Pancreas (tissue), 10 donors: ENCODE results near the gene SUGT1. TPM values are rescaled to one million over a fixed set of nuclear protein-coding genes. Genes with fewer than 3 reads are reported as not detected.
"Not testable (repeated sequence)": the region's sequence is repeated elsewhere in the genome, so short reads cannot be mapped to it uniquely, and the experiment has no call there.

Experiments
- ATAC-seq, 4 donors: fragments of 200-7000 bp; cut with Tn5 transposase; one replicate each; pipeline versions ENCODE4 v1.8.0 to v1.9.1; 2020; ENCODE audit warnings: mild to moderate bottlenecking in 4 of 4, moderate library complexity in 4 of 4
- DNase-seq, 6 donors: peaks; one replicate each; pipeline ENCODE4 v3.0.0-alpha.2; 2020
- FAIRE-seq: peaks from 2 replicates; lab custom pipeline; 2012; peaks lifted over from hg19 to GRCh38; lab: Jason Lieb, UNC
- H3K27ac ChIP-seq, 4 donors: fragments of 200-600 bp; sonication (generic); 1 replicate in 3 of 4; 2 replicates in 1 of 4; pipeline versions ENCODE4 v1.5.0 to v1.8.0; 2020
- H3K27me3 ChIP-seq, 4 donors: fragments of 200-600 bp; one replicate each; pipeline ENCODE4 v1.8.0; 2021
- H3K36me3 ChIP-seq, 3 donors: fragments of 200-600 bp; sonication (generic) in 1 of 3; one replicate each; pipeline versions ENCODE4 v1.5.0 to v1.8.0; 2020 to 2021
- H3K4me1 ChIP-seq, 3 donors: fragments of 200-600 bp; one replicate each; pipeline ENCODE4 v1.8.0; 2021
- H3K4me3 ChIP-seq, 4 donors: fragments of 200-600 bp; sonication (generic) in 2 of 4; one replicate each; pipeline versions ENCODE4 v1.5.0 to v1.8.0; 2020 to 2021
- H3K9me3 ChIP-seq, 4 donors: fragments of 200-600 bp; one replicate each; pipeline ENCODE4 v1.8.0; 2021
- WGBS, 2 donors: extraction: QIAGEN DNeasy Blood & Tissue Kit; methylation state at CpG; one replicate each; pipeline ENCODE4 v1.1.7; 2013; 5-methylcytosine and 5-hydroxymethylcytosine counted together
- intact Hi-C, 3 donors: fragments of 100-400 bp; cut with DNase I; formaldehyde crosslinking; loops; one replicate each; pipeline versions ENCODE4 v1.11.1 to v1.14.2; 2022
- polyA plus RNA-seq, 2 donors: library from polyadenylated mRNA; stranded (reverse); fragments of 200-250 nt; gene quantifications; one replicate each; pipeline ENCODE4 v1.2.3, GENCODE V29; 2013
- total RNA-seq, 6 donors: library from RNA; stranded (reverse); fragmentation: NEBNext Ultra II Directional in 4 of 6; extraction: Animal tissue kit (Norgen Biotek cat#: 25700) in 4 of 6; gene quantifications; one replicate each; pipeline versions ENCODE4 v1.2.1 to v1.2.4, GENCODE V29; 2021 to 2023
- TF ChIP-seq, protein P1 (sequence below), 4 donors: fragments of 200-600 bp; sonication (generic) in 3 of 4; IDR thresholded peaks; one replicate each; pipeline versions ENCODE4 v1.5.0 to v1.8.0; 2021; ENCODE audit warnings: antibody characterized with exemption in 4 of 4
- donor health status: healthy with polysubstance abuse.
- donor health status: DM: no; HTN: no; CAD: no; lungs with moderate emphysema.
- donor health status: DM: no; HTN: no; CAD: no.
- donor health status: control.
- donor health status: control.
- donor health status: Bipolar disorder and iron deficiency.
- donor health status: DM: yes; HTN: yes; CAD: no.
- donor health status: DM: no; HTN: no; CAD: no.
- donor health status: DM: no; HTN: no; CAD: no.
- donor health status: DM: yes; HTN: yes; CAD: no.

SUGT1 gene
- total and polyA plus RNA-seq, 8 donors = 16.6 to 28.7 (median 21.8) TPM

DNA sequence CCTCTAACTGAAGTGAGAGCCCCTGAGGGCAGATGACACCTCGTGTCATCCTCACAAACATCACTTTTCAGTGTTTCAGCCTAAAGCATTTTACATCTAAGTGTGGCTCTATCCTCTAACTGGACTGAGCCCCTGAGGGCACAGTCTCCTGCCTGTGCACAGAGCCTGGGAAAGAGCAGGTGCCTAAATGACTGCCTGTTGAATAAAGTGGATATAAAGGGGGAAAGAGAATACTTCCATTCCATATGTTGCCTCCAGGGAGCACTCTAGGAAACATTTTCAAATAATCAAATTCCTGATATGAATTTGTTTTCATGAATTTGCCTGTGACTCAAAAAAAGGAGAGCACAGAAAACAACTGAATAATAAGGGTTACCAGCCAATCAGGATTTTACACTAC is 54.7 kb downstream of the SUGT1 start:
- Histone ChIP-seq H3K9me3 (no peaks in the 10 kb centered on the region), H3K36me3 (no peaks in the 10 kb centered on the region), H3K27ac (no peak overlapping the region), H3K4me3 (no peak overlapping the region), H3K27me3 (no peaks in the 10 kb centered on the region), H3K4me1 (no peaks in the 10 kb centered on the region)
- intact Hi-C loops = no loop called here
- TF ChIP-seq, protein P1, sequence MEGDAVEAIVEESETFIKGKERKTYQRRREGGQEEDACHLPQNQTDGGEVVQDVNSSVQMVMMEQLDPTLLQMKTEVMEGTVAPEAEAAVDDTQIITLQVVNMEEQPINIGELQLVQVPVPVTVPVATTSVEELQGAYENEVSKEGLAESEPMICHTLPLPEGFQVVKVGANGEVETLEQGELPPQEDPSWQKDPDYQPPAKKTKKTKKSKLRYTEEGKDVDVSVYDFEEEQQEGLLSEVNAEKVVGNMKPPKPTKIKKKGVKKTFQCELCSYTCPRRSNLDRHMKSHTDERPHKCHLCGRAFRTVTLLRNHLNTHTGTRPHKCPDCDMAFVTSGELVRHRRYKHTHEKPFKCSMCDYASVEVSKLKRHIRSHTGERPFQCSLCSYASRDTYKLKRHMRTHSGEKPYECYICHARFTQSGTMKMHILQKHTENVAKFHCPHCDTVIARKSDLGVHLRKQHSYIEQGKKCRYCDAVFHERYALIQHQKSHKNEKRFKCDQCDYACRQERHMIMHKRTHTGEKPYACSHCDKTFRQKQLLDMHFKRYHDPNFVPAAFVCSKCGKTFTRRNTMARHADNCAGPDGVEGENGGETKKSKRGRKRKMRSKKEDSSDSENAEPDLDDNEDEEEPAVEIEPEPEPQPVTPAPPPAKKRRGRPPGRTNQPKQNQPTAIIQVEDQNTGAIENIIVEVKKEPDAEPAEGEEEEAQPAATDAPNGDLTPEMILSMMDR (IDR thresholded peaks at IDR 0.05) = no peak
- 67 to 73% methylated on average over 1 of the region's 1 CpG for WGBS, 2 donors
- FAIRE-seq (no peak), ATAC-seq (no peak), DNase-seq (no peak)

DNA sequence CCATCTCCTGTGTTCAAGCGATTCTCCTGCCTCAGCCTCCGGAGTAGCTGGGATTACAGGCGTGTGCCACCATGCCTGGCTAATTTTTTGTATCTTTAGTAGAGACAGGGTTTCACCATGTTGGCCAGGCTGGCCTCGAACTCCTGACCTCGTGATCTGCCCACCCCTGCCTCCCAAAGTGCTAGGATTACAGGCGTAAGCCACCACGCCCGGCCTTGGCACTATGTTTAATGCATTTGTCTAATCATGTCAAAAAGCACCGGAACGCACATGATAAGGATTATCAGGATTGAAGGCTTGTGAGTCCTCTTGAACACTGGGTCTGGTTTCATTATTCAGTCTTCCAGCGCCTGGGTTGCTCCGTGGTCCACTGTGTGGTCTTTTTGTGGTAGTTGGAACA is 55.6 kb downstream of the SUGT1 start:
- H3K4me3 ChIP-seq, H3K36me3 ChIP-seq, intact Hi-C loops, H3K9me3 ChIP-seq, ATAC-seq, H3K4me1 ChIP-seq, H3K27ac ChIP-seq, DNase-seq, H3K27me3 ChIP-seq, FAIRE-seq: not testable (repeated sequence)
- WGBS, 2 donors = 68 to 79% methylated on average over 12 of the region's 12 CpGs

DNA sequence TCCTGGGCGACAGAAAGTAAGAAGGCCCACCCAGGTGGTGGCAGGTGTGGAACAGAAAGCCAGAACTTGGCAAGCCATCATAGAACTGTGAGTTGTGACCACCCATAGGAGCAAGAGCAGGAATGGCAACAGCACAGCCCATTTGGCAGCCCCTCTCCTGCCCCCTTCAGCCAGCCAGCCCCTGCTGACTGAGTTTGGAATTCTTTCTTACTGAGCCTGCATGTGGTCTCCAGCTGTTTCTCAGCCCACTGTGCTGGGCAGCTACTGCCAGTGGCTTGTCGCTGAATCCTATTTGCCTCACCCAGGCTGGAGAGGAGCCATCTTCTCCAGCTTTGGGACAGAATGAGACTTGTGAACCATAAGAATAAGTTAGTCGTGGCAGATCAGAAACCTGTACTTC is 58.6 kb downstream of the SUGT1 start:
- intact Hi-C loops = no loop called here
- no peaks in the 10 kb centered on the region for H3K4me1 ChIP-seq
- 81 to 86% methylated on average over 3 of the region's 3 CpGs for WGBS, 2 donors
- FAIRE-seq (no peak), DNase-seq (no peak), ATAC-seq (no peak)
- no peaks in the 10 kb centered on the region for H3K27me3 ChIP-seq
- H3K27ac ChIP-seq = no peak overlapping the region
- no peaks in the 10 kb centered on the region for H3K9me3 ChIP-seq
- TF ChIP-seq, protein P1 (IDR thresholded peaks at IDR 0.05) = no peak
- H3K4me3 ChIP-seq = no peak overlapping the region
- H3K36me3 ChIP-seq = no peaks in the 10 kb centered on the region

DNA sequence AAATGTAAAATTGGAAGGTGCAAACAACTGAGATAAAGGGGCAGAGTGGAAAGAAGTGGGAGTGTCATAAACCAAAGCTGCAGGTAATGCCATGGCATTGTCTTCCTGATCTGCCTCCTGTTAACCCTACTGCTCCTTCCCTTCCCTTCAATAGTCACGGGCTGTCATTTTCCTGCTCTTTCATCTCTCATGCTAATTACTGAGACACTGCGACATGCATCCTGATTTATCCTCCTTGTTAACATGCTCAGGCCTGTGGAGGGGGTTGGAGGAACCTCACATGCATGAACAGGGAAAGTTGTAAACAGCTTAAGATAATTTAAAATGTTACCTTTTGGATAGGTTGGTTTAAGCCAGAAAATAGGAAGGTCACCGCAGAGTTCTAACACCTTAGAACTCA is 59.7 kb downstream of the SUGT1 start:
- DNase-seq (no peak), FAIRE-seq (no peak), ATAC-seq (no peak)
- Histone ChIP-seq H3K27ac (no peak overlapping the region), H3K4me3 (no peak overlapping the region), H3K9me3 (no peaks in the 10 kb centered on the region), H3K36me3 (no peaks in the 10 kb centered on the region), H3K4me1 (no peaks in the 10 kb centered on the region), H3K27me3 (no peaks in the 10 kb centered on the region)
- intact Hi-C loops = no loop called here
- TF ChIP-seq, protein P1 (IDR thresholded peaks at IDR 0.05) = no peak
- WGBS, 2 donors = 62 to 78% methylated on average over 3 of the region's 3 CpGs

DNA sequence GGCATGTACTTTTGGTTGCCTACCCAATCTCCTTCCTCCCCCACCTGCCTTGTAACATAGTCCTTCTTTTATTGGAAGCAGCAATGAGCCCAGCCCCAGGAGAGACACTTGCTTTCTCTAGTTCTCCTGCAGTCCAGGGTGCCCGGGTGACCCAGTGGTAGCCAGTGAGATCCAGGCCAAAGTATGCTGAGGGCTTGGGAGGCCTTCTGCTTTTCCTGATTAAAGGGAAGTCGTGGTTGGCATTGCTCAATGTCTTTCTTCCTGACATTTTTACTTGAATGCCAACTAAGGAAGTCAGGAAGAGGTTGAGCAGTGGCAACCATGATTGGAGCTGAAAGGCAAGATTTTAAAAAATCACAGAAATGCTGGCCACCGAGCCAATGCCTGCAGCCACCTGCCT is 61.3 kb downstream of the SUGT1 start:
- Histone ChIP-seq H3K4me3 (no peak overlapping the region), H3K36me3 (no peaks in the 10 kb centered on the region), H3K4me1 (no peaks in the 10 kb centered on the region), H3K9me3 (no peaks in the 10 kb centered on the region), H3K27ac (no peak overlapping the region), H3K27me3 (no peaks in the 10 kb centered on the region)
- FAIRE-seq (no peak), DNase-seq (peak in 1 of 6 donors; percentile 28), ATAC-seq (peak in 2 of 4 donors; percentile 63 to 75)
- WGBS, 2 donors = 62 to 74% methylated on average over 3 of the region's 3 CpGs
- intact Hi-C loops = no loop called here
- TF ChIP-seq, protein P1 (IDR thresholded peaks at IDR 0.05) = no peak

DNA sequence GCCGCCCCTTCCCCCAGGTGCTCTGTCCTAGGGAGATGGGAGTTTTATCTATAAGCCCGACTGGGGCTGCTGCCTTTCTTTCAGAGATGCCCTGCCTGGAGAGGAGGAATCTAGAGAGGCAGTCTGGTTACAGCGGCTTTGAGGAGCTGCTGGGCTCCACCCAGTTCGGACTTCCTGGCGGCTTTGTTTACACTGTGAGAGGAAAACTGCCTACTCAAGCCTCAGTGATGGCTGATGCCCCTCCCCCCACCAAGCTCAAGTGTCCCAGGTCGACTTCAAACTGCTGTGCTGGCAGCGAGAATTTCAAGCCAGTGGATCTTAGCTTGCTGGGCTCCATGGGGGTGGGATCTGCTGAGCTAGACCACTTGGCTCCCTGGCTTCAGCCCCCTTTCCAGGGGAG is 68.3 kb downstream of the SUGT1 start:
- H3K36me3 ChIP-seq, H3K27ac ChIP-seq, DNase-seq, H3K27me3 ChIP-seq, intact Hi-C loops, H3K9me3 ChIP-seq, H3K4me1 ChIP-seq, H3K4me3 ChIP-seq, ATAC-seq, FAIRE-seq: not testable (repeated sequence)
- 60 to 78% methylated on average over 7 of the region's 7 CpGs for WGBS, 2 donors

DNA sequence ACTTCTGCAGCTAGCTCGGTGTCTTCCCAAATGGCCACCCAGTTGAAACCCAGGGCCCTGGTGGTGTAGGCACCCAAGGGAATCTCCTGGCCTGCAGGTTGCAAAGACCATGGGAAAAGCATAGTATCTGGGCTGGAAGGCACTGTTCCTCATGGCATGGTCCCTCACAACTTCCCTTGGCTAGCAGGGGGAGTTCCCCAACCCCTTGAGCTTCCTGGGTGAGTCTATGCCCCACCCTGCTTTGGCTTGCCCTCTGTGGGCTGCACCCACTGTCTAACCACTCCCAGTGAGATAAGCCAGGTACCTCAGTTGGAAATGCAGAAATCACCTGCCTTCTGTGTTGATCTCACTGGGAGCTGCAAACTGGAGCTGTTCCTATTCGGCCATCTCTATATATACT is 68.7 kb downstream of the SUGT1 start:
- H3K4me3 ChIP-seq, intact Hi-C loops, FAIRE-seq, ATAC-seq, DNase-seq, H3K27me3 ChIP-seq, H3K9me3 ChIP-seq, H3K4me1 ChIP-seq, H3K27ac ChIP-seq, H3K36me3 ChIP-seq: not testable (repeated sequence)
- 74 to 85% methylated on average over 2 of the region's 2 CpGs for WGBS, 2 donors
